Common myeloid progenitor, CD34-positive (primary cell): ENCODE data around the gene GIPR.

Experiments used
- CTCF ChIA-PET: fragments of 350-600 bp; sonication (Branson Sonifier 250); formaldehyde crosslinking; loops from one replicate; lab custom pipeline; 2021; ENCODE audit warnings: antibody characterized with exemption; lab: Charles Lee
- POLR2A ChIA-PET: fragments of 350-600 bp; sonication (Branson Sonifier 250); formaldehyde crosslinking; loops from one replicate; lab custom pipeline; 2021; ENCODE audit warnings: antibody characterized with exemption; lab: Charles Lee
- DNase-seq, 3 donors: peaks; one replicate each; pipeline versions ENCODE4 v3.0.0 to v3.0.0-alpha.2; 2013
- H3K27ac ChIP-seq, 2 experiments: 1 replicate in 1 of 2; 2 replicates in 1 of 2; pipeline ENCODE4 v1.7.0; 2013; ENCODE audit warnings: inconsistent platforms in 2 of 2, low read length in 2 of 2, mild to moderate bottlenecking in 2 of 2, low read depth in 1 of 2, moderate library complexity in 1 of 2; ENCODE audit not compliant: severe bottlenecking in 2 of 2, insufficient read depth in 1 of 2, poor library complexity in 1 of 2
- H3K27me3 ChIP-seq, 5 experiments: replicated peaks in 2 of 5; 1 replicate in 3 of 5; 2 replicates in 2 of 5; pipeline versions ENCODE4 v1.6.1 to v1.7.0; 2013; ENCODE audit warnings: low read length in 4 of 5, mild to moderate bottlenecking in 2 of 5, moderate library complexity in 2 of 5, inconsistent platforms in 1 of 5; ENCODE audit not compliant: insufficient read depth in 5 of 5, control insufficient read depth in 4 of 5
- H3K36me3 ChIP-seq, 4 experiments: 1 replicate in 2 of 4; 2 replicates in 2 of 4; pipeline versions ENCODE4 v1.6.1 to v1.7.0; 2013; ENCODE audit warnings: low read length in 3 of 4, control low read depth in 1 of 4, mild to moderate bottlenecking in 1 of 4; ENCODE audit not compliant: control insufficient read depth in 4 of 4, insufficient read depth in 4 of 4
- H3K4me1 ChIP-seq, 4 experiments: 1 replicate in 3 of 4; 2 replicates in 1 of 4; pipeline versions ENCODE4 v1.6.1 to v1.7.1; 2013; ENCODE audit warnings: low read length in 3 of 4, mild to moderate bottlenecking in 3 of 4, control low read depth in 1 of 4, inconsistent platforms in 1 of 4, moderate library complexity in 1 of 4; ENCODE audit not compliant: control insufficient read depth in 4 of 4, insufficient read depth in 4 of 4; ENCODE audit errors: control extremely low read depth in 1 of 4
- H3K4me3 ChIP-seq, 7 experiments: 1 replicate in 4 of 7; 2 replicates in 3 of 7; pipeline versions ENCODE4 v1.5.1 to v1.7.0; 2013; ENCODE audit warnings: mild to moderate bottlenecking in 7 of 7, low read length in 6 of 7, moderate library complexity in 6 of 7, inconsistent platforms in 2 of 7, low read depth in 2 of 7, control low read depth in 1 of 7; ENCODE audit not compliant: insufficient read depth in 4 of 7, control insufficient read depth in 1 of 7; ENCODE audit errors: extremely low read depth in 1 of 7
- H3K9me3 ChIP-seq, 5 experiments: 1 replicate in 4 of 5; 2 replicates in 1 of 5; pipeline versions ENCODE4 v1.6.1 to v1.7.1; 2013; ENCODE audit warnings: low read length in 4 of 5, mild to moderate bottlenecking in 2 of 5, inconsistent platforms in 1 of 5, low read depth in 1 of 5, moderate library complexity in 1 of 5; ENCODE audit not compliant: control insufficient read depth in 4 of 5, insufficient read depth in 2 of 5; ENCODE audit errors: control extremely low read depth in 1 of 5
- WGBS: methylation state at CpG from one replicate; pipeline ENCODE4 v1.1.5; 2013; ENCODE audit not compliant: insufficient coverage; 5-methylcytosine and 5-hydroxymethylcytosine counted together

Gene GIPR

GRCh38 chr19:45646345-45646698 lies 21.7 kb upstream of the GIPR start:
- Histone ChIP-seq H3K4me1 (peaks cover 4 to 33% (median 30%) of the 10 kb centered on the region in 4 experiments), H3K27ac (no peak overlapping the region), H3K9me3 (no peaks in the 10 kb centered on the region), H3K27me3 (peaks cover 0 to 24% (median 10%) of the 10 kb centered on the region in 5 experiments), H3K36me3 (no peaks in the 10 kb centered on the region), H3K4me3 (peak overlapping the region in 5 of 7 experiments; percentile 1 to 79 (median 61))
- ChIA-PET CTCF (interaction anchor here (0.7 to 1.7 kb wide), 5 partner anchors 10 to 161 kb away, joined by 3 to 5 read pairs (median 3); partner anchors contain the start of gene QPCTL), POLR2A (interaction anchor here (0.7 kb wide), 1 partner anchor 15 kb away, joined by 3 read pairs; no protein-coding TSS in a partner anchor)
- no peak for DNase-seq
- 13% methylated on average over 5 of the region's 9 CpGs for WGBS

DNA sequence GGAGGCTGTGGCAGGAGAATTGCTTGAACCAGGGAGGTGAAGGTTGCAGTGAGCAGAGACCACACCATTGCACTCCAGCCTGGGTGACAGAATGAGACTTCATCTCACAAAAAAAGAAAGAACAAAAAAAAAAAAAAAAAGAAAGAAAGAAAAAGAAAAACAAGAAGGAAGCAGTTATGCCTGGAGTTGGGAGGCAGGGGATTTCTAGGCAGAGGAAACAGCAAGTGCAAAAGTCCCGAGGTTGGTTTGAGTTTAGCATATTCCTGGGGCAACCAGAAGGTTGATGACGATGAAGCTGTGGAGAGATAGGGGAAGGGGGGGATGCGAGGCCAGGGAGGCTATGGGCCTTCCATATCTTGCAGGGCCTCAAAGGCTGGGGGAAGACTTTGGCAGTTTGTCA lies 17.3 kb upstream of the GIPR start:
- WGBS, result 11% methylated on average over 3 of the region's 3 CpGs
- H3K27me3 ChIP-seq, result peaks cover 0 to 2% (median 0%) of the 10 kb centered on the region in 5 experiments
- peaks cover 4 to 8% (median 7%) of the 10 kb centered on the region in 4 experiments for H3K4me1 ChIP-seq
- H3K27ac ChIP-seq, result no peak overlapping the region
- DNase-seq, result peak in 1 of 3 donors; percentile 48
- ChIA-PET CTCF (interaction anchor here (1.0 to 1.6 kb wide), 2 partner anchors 9 to 30 kb away, joined by 3 to 4 read pairs; no protein-coding TSS in a partner anchor), POLR2A (no interaction called here)
- H3K4me3 ChIP-seq, result no peak overlapping the region
- no peaks in the 10 kb centered on the region for H3K36me3 ChIP-seq
- no peaks in the 10 kb centered on the region for H3K9me3 ChIP-seq

DNA sequence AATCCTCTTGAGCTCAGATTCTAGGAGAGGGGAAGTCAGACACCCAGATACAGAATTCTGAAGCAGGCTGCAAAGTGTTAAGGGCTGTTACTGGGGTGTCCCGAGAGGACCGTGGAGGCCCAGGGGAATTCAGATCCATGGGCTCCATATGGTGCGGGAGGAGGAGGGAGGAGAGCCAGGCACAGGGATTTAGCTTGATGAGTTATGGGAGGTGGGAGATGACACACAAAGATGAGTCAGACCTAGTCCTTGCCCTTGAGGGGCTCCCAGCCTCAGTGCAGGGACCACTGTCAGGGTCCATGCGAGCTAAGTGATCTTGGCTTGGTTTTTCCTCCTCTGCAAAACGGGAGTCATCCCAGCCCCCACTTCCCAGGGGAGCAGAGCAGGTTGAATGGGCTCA lies 14.4 kb upstream of the GIPR start:
- POLR2A ChIA-PET, result no interaction called here
- 86% methylated on average over 5 of the region's 5 CpGs for WGBS
- Histone ChIP-seq H3K9me3 (no peaks in the 10 kb centered on the region), H3K4me3 (no peak overlapping the region), H3K27me3 (no peaks in the 10 kb centered on the region), H3K36me3 (no peaks in the 10 kb centered on the region), H3K4me1 (no peaks in the 10 kb centered on the region), H3K27ac (no peak overlapping the region)
- CTCF ChIA-PET, result interaction anchor here (1.4 kb wide), 1 partner anchor 13 kb away, joined by 3 read pairs; no protein-coding TSS in a partner anchor
- DNase-seq, result no peak

- H3K9me3 ChIP-seq, result no peaks in the 10 kb centered on the region
- H3K4me1 ChIP-seq, result no peaks in the 10 kb centered on the region
- WGBS, result 86% methylated on average over 3 of the region's 3 CpGs
- H3K36me3 ChIP-seq, result no peaks in the 10 kb centered on the region
- POLR2A ChIA-PET, result no interaction called here
- no peak for DNase-seq
- no peak overlapping the region for H3K4me3 ChIP-seq
- no peak overlapping the region for H3K27ac ChIP-seq
- H3K27me3 ChIP-seq, result no peaks in the 10 kb centered on the region
- CTCF ChIA-PET, result interaction anchor here (1.9 kb wide), 1 partner anchor 9 kb away, joined by 5 read pairs; no protein-coding TSS in a partner anchor
Measured at GRCh38 chr19:45655073-45655472, 12.9 kb upstream of the GIPR start.

GRCh38 chr19:45657520-45658167 lies 10.4 kb upstream of the GIPR start:
- H3K4me3 ChIP-seq, result no peak overlapping the region
- 77% methylated on average over 12 of the region's 14 CpGs for WGBS
- POLR2A ChIA-PET, result interaction anchor here (0.6 kb wide), 1 partner anchor 382 kb away, joined by 4 read pairs; no protein-coding TSS in a partner anchor
- peaks cover 0 to 4% (median 2%) of the 10 kb centered on the region in 5 experiments for H3K27me3 ChIP-seq
- H3K36me3 ChIP-seq, result no peaks in the 10 kb centered on the region
- no peaks in the 10 kb centered on the region for H3K4me1 ChIP-seq
- no peaks in the 10 kb centered on the region for H3K9me3 ChIP-seq
- DNase-seq, result no peak
- CTCF ChIA-PET, result interaction anchor here (1.0 kb wide), 1 partner anchor 15 kb away, joined by 3 read pairs; no protein-coding TSS in a partner anchor
- no peak overlapping the region for H3K27ac ChIP-seq

GRCh38 chr19:45659096-45659729 lies 8.8 kb upstream of the GIPR start:
- no peak overlapping the region for H3K4me3 ChIP-seq
- H3K4me1 ChIP-seq, result peaks cover 0 to 6% (median 0%) of the 10 kb centered on the region in 4 experiments
- CTCF ChIA-PET, result no interaction called here
- H3K36me3 ChIP-seq, result no peaks in the 10 kb centered on the region
- peaks cover 0 to 4% (median 2%) of the 10 kb centered on the region in 5 experiments for H3K27me3 ChIP-seq
- POLR2A ChIA-PET, result no interaction called here
- DNase-seq, result no peak
- no peak overlapping the region for H3K27ac ChIP-seq
- H3K9me3 ChIP-seq, result no peaks in the 10 kb centered on the region
- 89% methylated on average over 5 of the region's 6 CpGs for WGBS
